ENCODE measurements around the gene CTIF.

CTIF gene

DNA sequence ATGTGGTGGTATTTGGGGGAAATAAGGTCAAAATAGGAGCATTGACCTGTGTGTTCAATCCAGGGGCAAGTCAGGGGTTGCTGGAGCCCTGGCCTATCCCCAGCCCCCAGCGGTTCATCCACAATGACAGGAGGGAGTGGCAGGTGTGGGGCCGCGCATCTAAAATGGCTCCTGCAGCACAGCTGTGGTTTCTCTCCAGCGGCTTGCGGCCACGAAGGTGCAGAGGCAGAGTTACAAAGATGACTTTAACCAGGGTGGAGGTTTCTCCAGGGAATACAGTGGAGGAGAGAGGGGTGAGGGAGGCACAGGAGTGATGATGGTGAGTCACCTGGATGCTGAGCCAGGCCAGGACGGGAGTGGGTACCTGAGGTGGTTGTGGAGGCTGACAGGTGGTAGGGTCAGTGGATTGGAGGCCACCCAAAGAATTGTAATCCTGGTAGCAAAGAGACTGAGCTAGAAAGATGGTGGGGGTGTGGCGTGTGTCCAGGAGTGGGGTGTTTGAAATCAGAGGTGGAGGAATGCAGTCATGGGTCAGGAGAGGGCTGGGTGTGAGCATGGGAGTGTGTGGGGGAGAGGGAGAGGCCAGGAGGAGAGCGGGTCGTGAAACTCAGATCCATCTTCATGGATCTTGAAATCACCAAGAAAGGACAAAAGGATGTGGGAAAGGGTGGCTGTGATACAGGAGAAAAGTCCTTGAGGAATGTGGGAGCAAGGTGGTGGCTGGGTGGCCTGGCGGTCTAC, 83.2 kb downstream of the CTIF start:
- DNase-seq (ENCODE audit: low read depth): no peak

DNA sequence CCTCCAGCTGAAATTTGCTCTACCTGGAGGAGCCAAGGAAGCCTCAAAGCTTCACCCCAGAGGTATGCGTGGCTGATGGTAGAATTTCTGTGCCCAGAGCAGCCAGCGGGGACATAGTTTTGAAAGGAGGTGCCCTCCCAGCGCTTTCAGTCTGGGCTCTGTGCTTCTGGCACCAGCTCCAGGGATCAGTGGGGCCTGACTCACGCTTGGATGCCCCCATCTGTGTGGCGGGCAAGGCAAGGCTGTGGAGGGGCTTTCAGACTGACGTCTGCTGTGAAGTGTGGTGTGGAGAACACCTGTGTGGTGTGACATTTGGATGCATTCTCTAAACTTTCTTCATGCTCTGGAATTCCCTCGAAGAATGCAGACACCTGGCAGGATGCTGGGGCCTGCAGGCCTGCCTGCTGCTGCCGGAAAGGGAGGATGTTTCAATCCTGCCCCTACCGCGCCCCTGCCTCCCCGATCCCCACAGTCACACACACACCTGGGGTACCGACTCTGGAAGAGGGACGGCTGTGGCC, 84.1 kb downstream of the CTIF start:
- no peak for DNase-seq (ENCODE audit: low read depth)

DNA sequence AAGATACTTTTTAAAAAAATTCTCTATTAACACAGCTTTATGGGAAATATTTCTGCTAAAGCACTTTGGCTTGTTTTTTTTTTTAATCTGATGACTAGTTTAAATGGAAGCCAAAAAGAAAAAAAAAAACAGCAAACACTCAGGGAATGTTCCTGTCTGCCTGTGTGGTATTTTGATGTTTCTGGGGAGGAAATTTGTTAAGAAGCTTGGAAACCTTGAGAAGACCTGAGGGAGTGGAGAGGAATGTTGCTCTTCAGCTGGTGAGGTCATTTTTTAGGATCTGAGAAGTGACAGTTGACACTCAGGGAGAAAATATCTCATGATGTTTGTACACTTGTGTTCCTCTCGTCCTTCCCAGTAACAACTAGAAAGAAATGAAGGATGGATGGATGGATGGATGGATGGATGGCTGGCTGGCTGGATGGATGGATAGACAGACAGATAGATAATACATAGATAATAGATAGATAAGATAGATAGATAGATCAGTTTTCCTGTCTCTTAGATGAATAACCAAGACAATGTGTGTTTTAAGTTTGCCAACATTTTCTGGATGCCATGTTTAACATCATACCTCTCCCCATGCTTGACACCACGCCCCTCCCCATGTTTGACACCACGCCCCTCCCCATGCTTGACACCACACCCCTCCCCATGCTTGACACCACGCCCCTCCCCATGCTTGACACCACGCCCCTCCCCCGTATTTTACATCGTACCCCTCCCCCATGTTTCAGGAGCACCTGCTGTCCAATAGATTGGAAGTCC, 84.8 kb downstream of the CTIF start:
- no peak for DNase-seq (ENCODE audit: low read depth)

DNA sequence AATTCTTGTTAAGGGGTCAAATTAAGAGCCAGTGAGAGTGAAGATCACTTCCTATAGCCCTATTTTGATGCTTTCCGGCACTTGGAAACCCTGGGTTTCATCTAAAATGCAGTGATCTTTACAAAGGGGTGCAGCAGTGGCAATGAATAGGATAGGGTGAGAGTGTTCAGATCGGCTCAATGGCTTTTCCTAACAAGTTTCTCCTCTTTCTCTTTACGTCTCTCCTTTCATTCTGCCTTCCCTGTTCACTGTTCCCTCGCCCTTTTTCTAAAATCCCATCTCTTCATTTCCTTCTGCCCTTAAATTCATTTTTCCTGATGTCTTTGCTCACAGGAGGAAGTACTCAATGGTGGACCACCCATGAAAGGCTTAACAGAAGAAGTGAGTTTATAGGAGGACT, 86.0 kb downstream of the CTIF start:
- no peak for DNase-seq (ENCODE audit: low read depth)

DNA sequence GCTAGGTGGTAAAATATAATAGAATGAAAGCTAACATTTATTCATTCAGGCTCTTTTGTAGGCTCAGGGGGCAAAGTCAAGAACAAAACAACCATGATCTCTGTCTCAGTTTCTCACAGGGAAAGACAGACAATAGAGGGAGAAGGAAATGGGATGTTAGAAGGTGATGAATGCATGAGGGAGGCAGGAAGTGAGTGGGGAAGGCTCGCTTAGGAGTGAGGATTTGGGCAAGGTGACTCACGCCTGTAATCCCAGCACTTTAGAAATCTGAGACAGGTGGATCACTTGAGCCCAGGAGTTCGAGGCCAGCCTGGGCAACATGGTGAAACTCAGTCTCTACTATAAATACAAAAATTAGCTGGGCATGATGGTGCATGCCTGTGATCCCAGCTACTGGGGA, 88.4 kb downstream of the CTIF start:
- DNase-seq (ENCODE audit: low read depth): no peak

DNA sequence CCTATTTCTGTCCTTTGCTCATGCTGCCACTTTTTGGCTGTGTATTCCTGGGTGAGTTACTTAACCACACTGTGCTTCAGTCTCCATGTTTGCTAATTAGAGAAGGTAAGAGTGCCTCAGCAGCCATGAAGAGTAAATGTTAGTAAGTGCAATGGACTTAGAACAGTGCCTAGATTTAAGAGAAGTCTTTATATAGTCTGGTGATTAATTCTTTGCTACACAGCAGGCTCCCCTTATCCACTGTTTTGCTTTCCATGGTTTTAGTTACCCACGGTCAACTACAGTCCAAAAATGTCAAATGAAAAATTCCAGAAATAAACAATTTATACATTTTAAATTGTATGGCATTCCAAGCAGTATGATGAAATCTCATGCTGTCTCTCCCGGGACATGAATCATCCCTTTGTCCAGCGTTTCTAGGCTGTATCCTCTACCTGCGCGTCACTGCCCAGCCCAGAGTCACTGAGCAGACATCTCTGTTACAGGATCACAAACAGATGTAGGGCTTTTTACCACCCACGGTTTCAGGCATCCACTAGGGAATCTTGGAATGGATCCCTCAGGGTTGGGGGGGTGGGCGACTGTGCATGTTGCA, 91.0 kb downstream of the CTIF start:
- no peak for DNase-seq (ENCODE audit: low read depth)

DNA sequence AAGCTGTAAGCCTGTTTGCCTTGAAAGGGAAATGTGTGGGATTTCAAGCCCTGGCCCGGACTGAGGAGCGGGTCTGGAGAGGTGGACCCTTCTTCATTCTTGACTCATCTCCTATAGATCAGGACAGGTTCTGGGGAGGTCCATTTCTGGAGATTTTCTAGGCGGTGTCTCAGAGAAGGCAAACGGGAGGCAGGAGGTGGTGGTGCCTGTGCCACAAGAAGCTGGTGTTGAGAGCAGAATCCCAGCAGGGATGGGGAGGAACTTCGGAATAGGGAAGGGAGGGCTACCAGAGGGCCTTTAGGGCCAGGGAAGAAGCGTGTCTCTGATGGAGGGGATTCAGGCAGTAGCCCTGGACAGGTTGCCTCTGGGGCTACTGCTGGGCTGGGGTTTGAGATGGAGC, 93.0 kb downstream of the CTIF start:
- no peak for DNase-seq (ENCODE audit: low read depth)

DNA sequence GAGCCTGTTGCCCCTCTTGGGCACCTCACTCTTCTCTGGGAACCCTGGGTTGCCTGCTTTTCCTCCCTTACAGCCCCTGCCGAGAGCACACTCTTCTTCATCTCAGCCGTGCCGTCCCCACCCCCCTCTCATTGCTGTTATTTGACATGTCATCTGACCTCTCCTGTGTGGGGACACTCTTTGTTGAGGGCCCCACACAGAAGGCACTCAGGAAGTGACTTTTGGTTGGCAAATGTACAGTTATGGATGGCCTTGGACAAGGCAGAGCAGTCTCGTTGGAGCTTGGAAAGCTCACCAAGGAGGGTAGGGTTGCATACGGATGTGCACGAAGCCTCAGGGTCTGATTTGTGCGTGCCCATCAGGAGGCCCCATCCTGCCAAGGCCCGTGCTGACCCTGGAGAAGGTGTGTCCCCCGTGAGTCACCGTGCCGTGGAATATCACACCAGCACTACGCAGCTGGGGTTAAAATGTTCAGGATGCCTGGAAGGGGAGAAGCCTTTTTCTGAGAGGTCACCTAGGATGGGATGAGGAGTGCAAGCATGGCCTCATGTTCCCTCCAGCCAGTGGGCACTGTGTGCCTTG, 93.9 kb downstream of the CTIF start:
- no peak for DNase-seq (ENCODE audit: low read depth)

DNA sequence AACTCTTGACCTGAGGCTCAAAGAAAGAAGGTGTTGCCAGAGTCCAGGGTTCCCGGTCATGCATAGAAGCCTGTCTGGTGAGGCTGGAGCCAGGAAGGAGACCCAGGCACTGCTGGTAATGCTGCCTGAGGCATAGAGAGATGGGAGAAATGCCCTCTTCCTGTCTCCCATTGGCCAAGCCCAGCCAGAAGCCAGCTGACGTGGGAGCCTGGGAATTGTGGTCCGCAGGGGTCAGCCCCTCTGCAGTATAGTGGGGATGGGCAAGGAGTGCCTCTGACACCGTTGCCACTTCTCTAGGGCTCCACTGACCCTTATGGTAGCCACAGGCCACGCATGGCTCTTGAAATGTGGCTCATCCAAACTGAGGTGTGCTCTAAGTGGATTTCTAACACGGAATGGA, 95.7 kb downstream of the CTIF start:
- no peak for DNase-seq (ENCODE audit: low read depth)

DNA sequence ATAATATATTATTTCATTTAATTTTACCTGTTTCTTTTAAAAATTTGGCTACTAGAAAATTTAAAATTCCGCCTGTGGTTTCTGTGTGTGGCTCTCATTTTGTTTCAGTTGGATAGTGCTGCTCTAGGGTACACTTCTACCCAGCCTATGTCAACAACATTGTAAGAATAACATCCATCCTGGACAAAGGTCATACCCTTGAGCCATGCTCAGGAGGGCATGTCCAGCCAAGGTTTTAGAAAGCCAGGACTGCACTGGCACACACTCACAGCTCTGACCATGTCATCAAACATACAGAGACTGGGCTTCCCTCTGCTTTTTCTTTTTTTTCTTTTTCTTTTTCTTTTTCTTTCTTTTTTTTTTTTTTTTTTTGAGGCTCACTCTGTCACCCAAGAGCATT, 96.1 kb downstream of the CTIF start:
- no peak for DNase-seq (ENCODE audit: low read depth)

DNA sequence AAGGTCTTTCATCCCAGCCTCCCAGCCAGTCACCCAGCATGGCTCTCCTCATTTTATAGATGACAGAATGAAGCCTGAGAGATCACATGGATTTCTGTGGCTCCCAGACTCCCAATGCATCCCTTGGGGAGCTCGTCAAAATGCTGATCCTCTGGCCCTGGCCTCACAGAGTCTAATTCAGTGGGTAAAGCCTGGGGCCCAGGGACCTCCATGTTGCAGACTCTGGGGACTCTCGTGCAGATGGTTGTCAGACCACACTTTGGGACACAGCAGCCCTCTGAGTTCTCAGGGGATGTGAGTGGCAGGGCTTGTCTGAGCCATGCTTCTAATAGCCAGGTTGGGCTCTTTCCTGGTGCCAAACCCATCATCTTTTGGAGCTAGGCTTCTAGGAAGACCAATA, 97.0 kb downstream of the CTIF start:
- no peak for DNase-seq (ENCODE audit: low read depth)

DNA sequence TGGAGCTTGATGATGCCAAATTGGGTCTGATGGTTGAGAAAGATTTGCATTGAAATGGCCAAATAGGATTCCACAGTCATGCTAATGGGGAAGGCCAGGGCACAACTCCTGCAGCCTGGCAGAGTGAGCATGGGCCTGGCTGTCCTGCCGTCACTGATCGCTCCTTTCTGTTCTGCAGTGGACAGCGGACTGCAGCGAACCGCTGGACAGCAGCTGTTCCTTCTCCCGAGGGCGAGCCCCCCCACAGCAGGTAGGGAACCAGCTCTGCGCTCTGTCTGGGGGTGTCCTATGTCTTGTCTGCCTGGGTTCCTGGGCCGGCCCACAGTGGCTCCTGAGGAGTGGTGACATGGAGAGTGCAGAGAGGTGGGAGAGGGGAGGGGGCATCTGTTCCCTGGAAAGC, 97.6 kb downstream of the CTIF start:
- DNase-seq (ENCODE audit: low read depth): no peak

DNA sequence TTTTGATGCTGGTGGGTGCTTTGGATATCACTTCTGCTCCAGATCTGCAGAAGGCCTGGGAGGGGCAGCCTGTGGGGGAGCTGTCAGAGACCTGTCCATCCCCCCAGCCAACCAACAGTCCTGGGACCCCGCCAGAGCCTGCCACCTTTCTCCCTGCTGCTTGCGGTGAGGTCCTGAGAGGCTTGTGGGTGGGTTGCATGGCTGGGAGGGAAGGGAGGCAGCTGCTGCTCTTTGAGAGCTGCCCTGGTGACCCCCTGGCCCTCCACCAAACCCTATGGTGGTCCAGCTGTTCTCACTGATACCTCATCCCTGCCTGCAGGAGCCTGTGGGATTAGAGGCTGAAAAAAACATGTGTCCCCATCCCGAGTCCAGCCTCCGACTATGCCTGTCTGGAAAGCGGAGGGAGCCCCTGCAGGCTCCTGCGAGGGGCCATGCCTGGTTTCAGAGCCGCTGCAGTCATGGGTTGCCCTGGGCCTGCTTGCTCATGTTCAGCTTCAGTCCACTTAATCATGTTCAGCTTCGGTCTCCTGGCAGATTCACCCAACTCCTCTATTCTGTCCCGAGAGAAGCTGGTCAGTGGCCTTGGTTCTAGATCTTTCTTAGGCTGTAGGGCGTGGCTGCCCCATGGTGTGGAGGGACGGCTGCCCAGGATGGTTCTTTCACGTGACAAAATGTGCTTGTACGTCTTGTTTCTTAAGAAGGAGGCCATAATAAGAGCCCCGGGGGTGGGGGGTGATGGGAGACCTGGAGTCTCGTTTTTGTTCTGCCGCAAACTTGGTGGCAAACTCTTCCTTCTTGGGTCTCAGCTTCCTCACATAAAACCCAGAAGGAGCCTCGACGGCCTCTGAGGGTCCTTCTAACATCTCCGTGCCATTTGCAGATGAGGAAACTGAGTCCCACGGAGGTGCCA, 98.5 kb downstream of the CTIF start:
- DNase-seq (ENCODE audit: low read depth): no peak

DNA sequence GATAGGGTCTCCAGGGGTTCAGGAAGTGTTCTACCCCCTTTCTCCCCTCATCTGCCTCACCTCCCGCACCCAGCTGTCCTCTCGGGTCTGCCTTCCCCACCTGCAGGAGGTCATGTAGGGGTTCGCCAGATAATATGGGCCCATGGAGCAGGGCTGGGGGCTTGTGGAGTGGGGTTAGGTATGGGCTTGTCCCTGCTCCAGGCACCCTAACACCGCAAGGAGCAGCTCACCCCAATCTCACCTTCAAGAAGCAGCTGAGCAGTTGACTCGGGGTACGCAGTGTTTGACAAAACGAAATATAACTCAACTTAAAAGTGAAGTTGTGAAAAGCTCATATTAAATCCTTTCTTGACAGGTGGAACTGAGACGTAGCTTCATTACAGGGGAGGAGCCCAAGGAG, 99.6 kb downstream of the CTIF start:
- no peak for DNase-seq (ENCODE audit: low read depth)

DNA sequence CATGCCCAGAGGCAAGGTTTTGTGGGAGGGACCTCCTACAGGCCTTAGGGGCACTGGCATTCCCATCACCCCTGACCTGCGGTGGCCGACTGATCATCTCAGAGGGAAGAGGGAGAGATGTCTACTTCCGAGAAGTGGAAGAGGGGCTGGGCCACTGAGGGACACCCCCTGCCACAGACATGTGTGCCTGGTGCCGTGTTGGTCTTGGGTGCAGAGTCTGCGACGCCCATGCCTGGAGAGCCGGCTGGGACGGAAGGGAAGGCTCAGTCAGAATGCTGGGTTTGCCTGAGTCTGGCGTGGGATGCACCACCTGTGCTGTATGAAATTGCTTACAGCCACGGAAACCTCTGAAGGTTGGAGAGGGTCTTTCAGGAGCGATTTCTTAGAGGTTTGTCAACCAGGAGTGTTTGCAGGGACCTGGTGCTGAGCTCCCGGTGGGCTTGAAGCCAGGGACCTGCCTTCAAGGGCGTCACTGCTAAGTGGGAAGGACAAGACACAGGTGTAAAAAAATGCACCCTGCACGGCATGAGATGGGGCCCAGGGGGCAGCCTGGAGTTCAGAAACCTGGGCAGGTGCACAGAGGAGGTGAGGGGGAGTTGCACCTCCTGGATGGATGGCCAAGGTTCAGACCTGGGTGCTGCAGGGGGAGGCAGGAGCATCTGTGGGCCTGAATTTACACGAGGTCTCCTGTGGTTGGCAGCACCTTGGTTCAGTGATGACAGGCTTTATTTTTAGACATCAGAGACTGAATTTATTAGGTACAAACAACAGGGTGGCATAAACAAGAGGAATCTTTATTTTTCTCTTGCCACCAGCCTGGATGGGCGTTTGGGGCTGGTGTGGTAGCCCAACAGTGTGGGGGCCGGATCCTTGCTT, 100.3 kb downstream of the CTIF start:
- DNase-seq (ENCODE audit: low read depth): no peak

DNA sequence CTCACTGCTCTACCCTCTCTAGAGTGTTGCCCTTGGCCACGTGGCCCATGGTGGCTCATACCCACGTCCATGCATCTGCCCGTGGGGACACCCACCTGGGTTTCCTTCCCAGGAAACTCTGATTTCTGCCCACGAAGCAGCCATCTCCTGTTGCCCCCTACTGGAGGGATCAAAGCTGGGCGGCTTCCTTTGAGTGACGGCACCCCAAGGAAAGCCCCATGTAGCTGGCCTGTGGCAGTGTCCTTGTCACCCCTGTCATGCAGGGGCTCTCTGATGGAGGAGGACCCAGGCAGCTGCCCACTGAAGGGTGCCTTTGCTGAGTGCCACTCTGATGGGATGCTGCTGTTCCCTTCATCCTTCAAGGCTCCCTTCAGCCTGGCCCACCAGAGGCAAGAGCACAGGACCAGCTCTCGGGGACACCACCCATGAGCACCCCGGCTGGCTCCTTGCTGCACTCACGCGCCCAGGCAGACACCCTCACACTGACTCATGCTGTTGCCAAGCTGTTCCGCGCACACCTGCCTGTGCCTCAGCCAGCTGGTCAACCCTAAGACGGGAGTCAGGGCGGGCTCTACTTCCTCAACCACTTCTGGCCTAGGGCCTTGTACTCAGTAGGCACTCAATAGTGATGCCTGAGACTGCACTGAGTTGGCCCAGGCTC, 101.1 kb downstream of the CTIF start:
- no peak for DNase-seq (ENCODE audit: low read depth)

DNA sequence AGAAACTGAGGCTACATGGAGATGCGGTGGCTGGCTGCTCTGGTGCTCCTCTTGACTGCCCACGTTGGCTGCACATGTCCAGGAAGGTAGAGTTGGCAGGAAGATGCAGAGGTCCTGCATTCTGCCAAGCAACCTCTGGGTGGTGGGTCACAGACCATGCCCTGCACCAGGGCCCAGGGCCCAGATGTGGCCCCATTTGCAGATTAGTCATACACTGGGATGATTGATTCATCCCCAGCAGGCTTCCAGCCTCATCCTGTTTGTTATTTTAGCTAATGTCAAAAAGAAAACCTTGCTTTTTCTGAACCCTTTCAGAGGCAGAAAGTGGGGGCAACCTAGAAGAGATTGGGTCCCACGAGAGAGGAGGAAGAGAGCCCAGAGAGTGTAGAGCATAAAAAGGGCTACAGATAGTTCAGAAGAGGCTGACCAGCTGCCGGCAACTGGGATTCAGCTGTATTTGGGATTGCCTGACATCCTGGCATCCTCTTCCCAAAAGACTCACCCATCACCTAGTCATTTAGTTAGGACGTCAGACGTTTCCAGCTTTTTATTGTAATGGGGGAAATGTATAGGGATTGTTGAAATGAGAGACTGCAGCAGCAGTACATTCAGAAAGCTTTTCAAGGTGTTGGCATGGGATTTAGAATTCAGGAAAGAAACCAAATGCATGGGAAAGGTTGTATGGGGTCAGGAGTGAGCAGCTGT, 101.9 kb downstream of the CTIF start:
- no peak for DNase-seq (ENCODE audit: low read depth)

DNA sequence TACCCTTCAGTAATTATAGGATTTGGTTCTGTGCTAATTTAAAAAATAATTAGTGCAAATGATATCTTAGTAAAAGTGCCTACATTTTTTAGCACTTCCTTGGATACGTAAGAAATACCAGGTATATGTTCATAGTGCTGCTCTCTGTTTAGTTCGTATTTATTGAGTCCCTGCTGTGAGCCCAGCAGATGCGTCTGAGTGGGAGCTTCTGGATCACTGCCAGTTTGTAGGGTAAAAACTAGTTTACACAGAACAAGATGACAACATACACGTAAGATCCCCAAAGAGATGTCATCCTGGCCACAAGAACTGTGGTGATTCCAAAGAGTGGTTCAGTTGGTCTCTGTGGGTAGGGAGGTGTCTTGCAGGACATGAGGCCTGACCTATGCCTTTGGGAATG, 103.2 kb downstream of the CTIF start:
- DNase-seq (ENCODE audit: low read depth): no peak

DNA sequence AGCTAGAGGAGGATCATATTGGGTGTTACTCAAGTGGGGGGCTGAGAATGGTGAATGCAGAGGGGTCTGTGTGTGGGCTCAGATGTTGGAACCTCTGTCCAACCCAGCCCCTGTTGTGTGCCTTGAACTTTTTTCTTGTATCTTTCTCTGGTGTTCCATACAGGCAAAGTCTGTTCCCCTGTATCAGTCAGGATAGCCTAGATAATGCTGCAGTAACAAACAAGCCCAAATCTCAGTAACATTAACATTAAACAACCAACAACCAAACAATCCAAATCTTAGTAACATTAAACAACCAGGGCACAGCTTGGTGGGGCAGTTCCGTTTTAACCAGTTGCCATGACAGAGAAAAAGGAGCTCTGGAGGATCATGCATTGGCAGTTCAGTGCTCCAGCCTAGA, 103.7 kb downstream of the CTIF start:
- no peak for DNase-seq (ENCODE audit: low read depth)

DNA sequence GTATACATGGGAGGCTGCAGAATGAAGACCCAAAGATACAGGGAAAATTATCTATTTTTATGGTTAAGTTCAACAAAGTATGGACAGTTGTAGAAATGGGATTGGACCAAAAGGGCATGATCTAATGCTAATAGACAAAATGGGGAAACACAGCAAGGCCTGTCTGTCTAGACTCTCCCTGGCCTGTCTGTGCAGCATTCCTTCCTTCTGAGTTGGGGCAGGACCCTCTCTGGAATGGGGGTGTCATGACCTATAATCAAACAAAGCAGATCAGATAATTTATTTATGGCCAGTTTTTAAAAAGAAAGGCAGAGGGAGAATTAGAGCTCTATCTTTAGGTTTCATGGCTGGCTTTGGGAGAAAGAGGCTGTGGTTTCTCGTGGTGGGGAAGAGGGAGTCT, 104.4 kb downstream of the CTIF start:
- no peak for DNase-seq (ENCODE audit: low read depth)

Measured in stimulated activated CD8-positive, alpha-beta memory T cell treated with anti-CD3 and anti-CD28 coated beads, Interleukin-15, amount 100 ng/mL, for 24 hours (primary cell).